ENCODE results near the gene PCDHA7. TPM values are rescaled to one million over a fixed set of nuclear protein-coding genes. Genes with fewer than 3 reads are reported as not detected.
A peak's percentile ranks its signal among the peaks of the same experiment; 100 is the strongest.
"Not testable (repeated sequence)": the region's sequence is repeated elsewhere in the genome, so short reads cannot be mapped to it uniquely, and the experiment has no call there.

PCDHA7 gene
- total RNA-seq, 1 donor from 2014 or later: 2.5 TPM

- no peak overlapping the region for H3K4me3 Mint-ChIP-seq
- H3K27ac Mint-ChIP-seq: no peak overlapping the region
- H3K27me3 Mint-ChIP-seq: no peaks in the 10 kb centered on the region
- no peak for TF ChIP-seq CTCF (conservative IDR thresholded peaks at IDR 0.05)
- peaks cover 40% of the 10 kb centered on the region for H3K36me3 Mint-ChIP-seq
- peaks cover 15% of the 10 kb centered on the region for H3K9me3 Mint-ChIP-seq
- DNase-seq (ENCODE audit: extremely low spot score, unreplicated experiment): no peak
- no peaks in the 10 kb centered on the region for H3K4me1 Mint-ChIP-seq (ENCODE audit: unreplicated experiment)
Measured at GRCh38 chr5:140835622-140836510, 1.8 kb downstream of the PCDHA7 start.

DNA sequence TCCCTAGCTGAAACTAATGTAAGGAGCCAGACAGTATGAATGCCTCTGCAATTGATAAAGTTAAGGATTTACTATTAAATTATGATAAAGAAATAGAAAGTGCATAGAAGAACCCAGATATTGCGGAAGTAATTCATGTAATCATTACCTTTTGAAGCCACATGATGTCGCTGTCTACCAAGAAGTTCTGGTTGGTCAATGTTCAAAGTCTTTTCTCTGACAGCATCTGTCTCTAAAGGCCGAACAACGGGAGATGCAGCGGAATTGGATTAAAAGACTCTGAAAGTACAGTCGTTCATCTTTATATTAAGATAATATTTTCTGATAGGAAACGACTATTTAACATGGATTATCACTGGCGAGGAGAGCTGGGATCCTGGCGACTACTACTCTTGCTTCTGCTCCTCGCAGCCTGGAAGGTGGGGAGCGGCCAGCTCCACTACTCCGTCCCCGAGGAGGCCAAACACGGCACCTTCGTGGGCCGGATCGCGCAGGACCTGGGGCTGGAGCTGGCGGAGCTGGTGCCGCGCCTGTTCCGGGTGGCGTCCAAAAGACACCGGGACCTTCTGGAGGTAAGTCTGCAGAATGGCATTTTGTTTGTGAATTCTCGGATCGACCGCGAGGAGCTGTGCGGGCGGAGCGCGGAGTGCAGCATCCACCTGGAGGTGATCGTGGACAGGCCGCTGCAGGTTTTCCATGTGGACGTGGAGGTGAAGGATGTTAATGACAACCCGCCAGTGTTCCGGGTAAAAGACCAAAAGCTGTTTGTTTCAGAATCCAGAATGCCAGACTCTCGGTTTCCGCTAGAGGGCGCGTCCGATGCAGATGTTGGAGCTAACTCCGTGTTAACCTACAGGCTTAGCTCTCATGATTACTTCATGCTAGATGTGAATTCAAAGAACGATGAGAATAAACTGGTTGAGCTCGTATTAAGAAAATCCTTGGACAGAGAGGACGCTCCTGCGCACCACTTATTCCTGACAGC, 7.2 kb downstream of the PCDHA7 start, which contains the start of gene PCDHA8:
Gene PCDHA8, plus strand, starts transcription at position 210 of the 985 bp plus-strand sequence. Its CDS starts 135 bp downstream, at position 345.
- Mint-ChIP-seq H3K36me3 (peaks cover 20% of the 10 kb centered on the region), H3K4me3 (no peak within 1 kb of the TSS), H3K27ac (no peak within 1 kb of the TSS), H3K9me3 (peaks cover 11% of the 10 kb centered on the region), H3K4me1 (ENCODE audit: unreplicated experiment) (no peaks in the 10 kb centered on the region), H3K27me3 (no peaks in the 10 kb centered on the region)
- DNase-seq (ENCODE audit: extremely low spot score, unreplicated experiment): no peak
- no peak for TF ChIP-seq CTCF (conservative IDR thresholded peaks at IDR 0.05)

DNA sequence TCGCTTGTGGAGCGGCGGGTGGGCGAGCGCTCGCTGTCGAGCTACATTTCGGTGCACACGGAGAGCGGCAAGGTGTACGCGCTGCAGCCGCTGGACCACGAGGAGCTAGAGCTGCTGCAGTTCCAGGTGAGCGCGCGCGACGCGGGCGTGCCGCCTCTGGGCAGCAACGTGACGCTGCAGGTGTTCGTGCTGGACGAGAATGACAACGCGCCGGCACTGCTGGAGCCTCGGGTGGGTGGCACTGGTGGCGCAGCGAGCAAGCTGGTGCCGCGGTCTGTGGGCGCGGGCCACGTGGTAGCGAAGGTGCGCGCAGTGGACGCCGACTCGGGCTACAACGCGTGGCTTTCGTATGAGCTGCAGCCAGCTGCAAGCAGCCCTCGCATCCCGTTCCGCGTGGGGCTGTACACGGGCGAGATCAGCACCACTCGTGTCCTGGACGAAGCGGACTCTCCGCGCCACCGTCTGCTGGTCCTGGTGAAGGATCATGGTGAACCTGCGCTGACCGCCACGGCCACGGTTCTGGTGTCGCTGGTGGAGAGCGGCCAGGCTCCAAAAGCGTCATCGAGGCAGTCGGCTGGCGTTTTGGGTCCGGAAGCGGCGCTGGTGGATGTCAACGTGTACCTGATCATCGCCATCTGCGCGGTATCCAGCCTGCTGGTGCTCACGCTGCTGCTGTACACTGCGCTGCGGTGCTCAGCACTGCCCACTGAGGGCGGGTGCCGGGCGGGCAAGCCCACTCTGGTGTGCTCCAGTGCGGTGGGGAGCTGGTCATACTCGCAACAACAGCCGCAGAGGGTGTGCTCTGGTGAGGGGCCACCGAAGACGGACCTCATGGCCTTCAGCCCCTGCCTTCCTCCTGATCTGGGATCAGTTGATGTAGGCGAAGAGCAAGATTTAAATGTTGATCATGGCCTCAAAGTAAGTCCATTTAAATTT, 9.0 kb downstream of the PCDHA7 start:
- peaks cover 34% of the 10 kb centered on the region for H3K36me3 Mint-ChIP-seq
- no peak overlapping the region for H3K4me3 Mint-ChIP-seq
- TF ChIP-seq CTCF (conservative IDR thresholded peaks at IDR 0.05): no peak
- H3K9me3 Mint-ChIP-seq: peaks cover 23% of the 10 kb centered on the region
- no peaks in the 10 kb centered on the region for H3K4me1 Mint-ChIP-seq (ENCODE audit: unreplicated experiment)
- DNase-seq (ENCODE audit: extremely low spot score, unreplicated experiment): no peak
- no peaks in the 10 kb centered on the region for H3K27me3 Mint-ChIP-seq
- H3K27ac Mint-ChIP-seq: no peak overlapping the region

- not testable (repeated sequence) for H3K27ac Mint-ChIP-seq; H3K4me1 Mint-ChIP-seq (ENCODE audit: unreplicated experiment); DNase-seq (ENCODE audit: extremely low spot score, unreplicated experiment); H3K27me3 Mint-ChIP-seq
- Mint-ChIP-seq H3K36me3 (peaks cover 19% of the 10 kb centered on the region), H3K4me3 (peak within 1 kb of the TSS; percentile 69), H3K9me3 (peaks cover 12% of the 10 kb centered on the region)
Measured at GRCh38 chr5:140848139-140849102, 14.4 kb downstream of the PCDHA7 start, which contains the start of gene PCDHA9. Gene PCDHA9 (plus strand): TSS chr5:140848382. CDS start chr5:140848496, 114 bp downstream.

GRCh38 chr5:140849831-140850634, 16.0 kb downstream of the PCDHA7 start:
- Mint-ChIP-seq H3K36me3 (peaks cover 18% of the 10 kb centered on the region), H3K9me3 (peaks cover 12% of the 10 kb centered on the region)

More at GRCh38 chr5:140849831-140850634, 16.0 kb downstream of the PCDHA7 start:
- not testable (repeated sequence) for H3K27ac Mint-ChIP-seq; H3K27me3 Mint-ChIP-seq; H3K4me1 Mint-ChIP-seq (ENCODE audit: unreplicated experiment); DNase-seq (ENCODE audit: extremely low spot score, unreplicated experiment); H3K4me3 Mint-ChIP-seq
